GDM1 (cell line): ENCODE results near the gene MACROD2.
"Not testable (repeated sequence)": the region's sequence is repeated elsewhere in the genome, so short reads cannot be mapped to it uniquely, and the experiment has no call there.

ENCODE experiments used
- DNase-seq: peaks from one replicate; lab custom pipeline; 2025; lab: John Stamatoyannopoulos, UW

The MACROD2 gene

DNA sequence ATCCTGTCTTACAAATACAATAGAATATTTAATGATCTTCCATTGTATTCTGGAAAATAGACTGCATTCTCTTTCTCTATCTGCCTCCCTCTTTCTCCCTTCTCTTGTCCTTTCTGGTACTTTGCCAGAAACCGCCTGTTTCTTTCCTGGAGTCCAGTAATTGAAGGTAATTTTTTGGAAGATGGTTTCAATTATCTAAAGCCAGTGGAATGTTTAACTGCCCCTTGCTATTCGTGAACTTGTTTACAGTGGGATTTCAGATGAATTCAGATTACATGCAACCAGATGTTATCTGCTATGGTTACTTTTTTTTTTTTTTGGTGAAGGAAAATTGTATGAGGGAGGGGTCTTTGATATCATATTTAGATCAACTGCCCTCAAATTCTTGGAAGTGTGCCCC, 997.6 kb downstream of the MACROD2 start:
- DNase-seq: no peak

DNA sequence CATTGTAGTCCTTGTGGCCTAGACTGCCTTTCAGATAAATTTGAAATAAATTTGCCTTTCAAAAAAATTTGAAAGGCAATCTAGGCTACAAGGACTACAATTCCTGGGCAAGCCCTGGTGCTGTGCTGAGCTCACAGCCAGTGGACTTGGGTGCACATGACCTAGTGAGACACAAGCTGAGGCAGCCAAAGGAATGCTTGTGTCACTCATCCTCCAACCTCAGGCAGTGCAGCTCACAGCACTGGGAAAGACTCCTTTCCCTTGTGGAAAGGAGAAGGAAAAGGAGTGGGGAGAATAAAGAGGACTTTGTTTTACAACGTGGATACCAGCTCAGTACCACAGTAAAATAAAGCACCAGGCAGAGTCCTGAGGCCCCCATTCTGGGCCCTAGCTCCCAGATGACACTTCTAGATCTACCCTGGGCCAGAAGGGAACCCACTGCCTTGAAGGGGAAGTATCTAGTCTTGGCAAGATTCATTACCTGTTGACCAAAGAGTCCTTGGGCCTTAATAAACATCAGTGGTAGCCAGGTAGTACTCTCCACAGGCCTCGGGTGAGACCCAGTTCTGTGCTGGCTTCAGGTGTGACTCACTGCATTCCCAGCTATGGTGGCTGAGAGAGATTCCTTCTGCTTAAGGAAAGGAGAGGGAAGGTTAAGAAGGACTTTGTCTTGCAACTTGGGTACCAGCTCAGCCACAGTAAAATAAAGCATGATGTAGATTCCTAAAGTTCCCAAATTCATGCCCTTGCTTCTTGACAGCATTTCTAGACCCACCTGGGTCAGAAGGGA, 1001.8 kb downstream of the MACROD2 start:
- no peak for DNase-seq

DNA sequence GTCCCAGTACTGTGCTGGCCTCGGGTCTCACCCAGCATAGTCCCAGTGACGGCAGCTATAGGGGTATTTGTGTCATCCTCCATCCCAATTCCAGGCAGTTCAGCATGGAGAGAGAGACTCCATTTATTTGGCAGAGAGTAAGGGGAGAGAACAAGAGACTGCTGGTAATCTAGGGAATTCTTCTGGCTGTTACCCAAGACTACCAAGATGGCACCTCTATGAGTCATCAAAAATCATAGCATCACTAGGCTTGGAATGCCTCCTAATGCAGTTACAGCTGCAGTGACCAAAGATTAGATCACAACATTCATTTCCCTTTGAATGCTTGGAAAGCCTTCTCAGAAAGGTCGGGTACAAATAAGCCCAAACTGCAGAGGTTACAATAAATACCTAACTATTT, 1002.5 kb downstream of the MACROD2 start:
- no peak for DNase-seq

DNA sequence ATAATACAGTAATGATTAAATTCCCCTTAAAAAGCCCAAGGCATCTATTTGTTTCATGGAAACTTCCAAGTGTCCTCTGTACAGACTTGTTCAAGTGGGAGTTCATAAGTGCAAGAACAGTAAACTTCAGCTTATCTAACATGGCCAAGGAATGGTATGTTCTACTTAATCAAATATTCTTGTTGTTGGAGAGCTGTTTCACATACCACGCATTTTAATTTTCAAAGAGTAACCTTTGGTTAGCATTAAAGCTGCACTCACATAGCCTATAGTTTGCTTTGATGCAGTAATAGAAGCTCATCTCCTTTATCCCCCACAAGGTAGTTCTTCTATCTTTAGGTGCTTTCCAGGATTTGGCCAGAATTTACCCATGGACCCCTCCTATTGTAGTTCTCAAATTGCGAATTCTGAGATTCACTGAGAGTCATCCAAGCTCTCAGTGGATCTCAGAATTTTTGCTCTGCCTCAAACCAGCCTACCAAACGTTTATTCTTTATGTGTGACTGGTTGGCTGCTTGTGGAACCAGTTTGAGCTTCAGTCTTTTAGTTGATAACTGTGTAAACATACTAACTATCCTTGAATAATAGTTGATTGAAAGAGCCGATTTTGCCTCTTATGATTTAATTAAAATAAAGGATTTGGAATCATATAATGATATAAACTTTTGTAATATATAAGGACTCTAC, 1010.1 kb downstream of the MACROD2 start:
- DNase-seq: no peak

DNA sequence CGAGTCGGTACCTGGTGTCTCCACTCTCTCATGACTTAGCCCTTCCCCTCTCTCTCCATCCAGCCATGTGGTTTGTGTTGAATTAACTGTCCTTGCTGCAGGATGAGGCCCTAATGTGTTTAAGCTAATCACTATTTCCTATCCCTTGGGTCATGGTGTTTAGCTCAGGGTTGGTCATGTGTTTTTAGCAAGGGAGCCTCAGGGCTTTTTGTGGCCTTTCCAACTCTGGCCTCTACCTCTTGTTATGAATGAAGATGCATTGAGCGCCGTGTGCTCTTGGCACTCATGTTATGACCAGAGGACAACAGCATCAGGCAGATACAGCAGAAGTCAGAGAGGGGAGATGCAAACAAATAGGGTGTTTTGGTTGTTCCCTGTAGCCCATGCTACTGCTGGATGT, 1016.3 kb downstream of the MACROD2 start:
- DNase-seq: no peak

DNA sequence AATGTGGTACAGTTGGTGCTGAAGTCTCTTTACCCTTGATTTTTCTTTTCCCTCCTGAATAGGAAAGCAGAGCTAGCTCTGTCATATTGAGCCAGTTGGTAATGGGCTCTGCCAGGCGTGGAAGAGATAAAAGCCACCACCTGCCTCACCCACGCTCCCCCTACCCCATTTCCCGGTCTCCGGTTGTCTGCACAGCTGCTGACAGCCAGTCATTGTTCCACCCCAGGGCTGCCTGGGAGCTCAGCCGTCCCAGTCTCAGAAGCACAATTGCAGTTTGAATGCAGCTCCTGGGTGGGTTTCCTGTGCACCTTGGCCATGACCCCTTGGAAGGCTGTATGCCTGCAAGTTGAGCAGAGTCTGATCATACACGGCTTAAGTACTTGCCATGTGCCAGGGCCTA, 1017.2 kb downstream of the MACROD2 start:
- no peak for DNase-seq

DNA sequence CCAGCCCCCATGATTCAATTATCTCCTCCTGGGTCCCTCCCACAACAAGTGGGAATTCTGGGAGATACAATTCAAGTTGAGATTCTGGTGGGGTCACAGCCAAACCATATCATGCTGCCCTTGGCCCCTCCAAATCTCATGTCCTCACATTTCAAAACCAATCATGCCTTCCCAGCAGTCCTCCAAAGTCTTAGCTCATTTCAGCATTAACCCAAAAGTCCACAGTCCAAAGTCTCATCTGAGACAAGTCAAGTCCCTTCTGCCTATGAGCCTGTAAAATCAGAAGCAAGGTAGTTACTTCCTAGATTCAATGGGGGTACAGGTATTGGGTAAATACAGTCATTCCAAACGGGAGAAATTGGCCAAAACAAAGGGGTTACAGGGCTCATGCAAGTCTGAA, 1021.6 kb downstream of the MACROD2 start:
- not testable (repeated sequence) for DNase-seq

DNA sequence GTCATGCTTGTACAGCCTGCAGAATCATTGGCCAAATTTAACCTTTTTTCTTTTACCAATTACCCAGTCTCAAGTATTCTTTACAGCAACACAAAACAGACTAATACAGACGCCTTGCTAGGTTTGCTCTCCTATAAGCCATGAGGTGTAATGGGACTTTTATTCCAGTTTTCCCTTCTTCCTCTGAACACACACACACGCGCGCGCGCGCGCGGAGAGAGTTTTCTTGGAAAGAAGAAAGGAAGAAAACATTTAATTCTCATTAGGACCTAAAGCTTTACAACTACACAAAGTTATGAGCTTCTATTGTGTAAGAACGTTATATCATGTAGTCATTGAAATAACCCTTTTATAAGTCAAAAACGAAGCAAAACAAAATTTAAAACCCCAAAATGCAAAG, 1023.6 kb downstream of the MACROD2 start:
- no peak for DNase-seq

DNA sequence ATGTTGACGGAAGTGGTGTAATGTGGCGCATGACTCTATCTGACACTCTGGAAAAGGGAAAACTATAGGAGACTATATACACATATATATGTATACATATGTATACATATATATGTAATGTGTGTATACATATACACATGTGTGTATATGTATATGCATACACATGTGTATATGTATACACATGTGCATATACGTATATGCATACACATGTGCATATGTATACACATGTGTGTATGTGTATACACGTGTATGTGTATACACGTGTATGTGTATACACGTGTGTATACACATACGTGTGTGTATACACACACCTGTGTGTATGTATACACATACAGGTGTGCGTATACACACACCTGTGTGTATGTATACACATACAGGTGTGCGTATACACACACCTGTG, 1025.5 kb downstream of the MACROD2 start:
- DNase-seq: no peak

DNA sequence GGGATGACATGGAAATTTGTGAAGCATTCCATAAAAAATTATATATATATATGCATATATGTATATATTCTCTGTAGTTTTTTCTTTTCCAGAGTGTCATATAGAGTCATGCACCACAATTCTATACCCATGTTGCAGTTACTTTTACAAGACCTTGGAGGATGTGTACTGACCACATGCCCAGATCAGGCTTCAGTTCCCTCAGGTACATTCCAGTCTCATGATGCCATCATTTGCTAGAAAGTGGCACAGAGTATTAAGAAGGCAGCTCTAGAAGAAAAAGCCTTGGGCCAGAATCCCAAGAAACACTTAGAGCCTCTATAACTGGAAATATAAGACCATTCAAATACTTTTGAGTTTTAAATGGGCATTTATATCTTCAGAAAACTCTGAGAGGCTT, 1027.6 kb downstream of the MACROD2 start:
- DNase-seq: no peak

DNA sequence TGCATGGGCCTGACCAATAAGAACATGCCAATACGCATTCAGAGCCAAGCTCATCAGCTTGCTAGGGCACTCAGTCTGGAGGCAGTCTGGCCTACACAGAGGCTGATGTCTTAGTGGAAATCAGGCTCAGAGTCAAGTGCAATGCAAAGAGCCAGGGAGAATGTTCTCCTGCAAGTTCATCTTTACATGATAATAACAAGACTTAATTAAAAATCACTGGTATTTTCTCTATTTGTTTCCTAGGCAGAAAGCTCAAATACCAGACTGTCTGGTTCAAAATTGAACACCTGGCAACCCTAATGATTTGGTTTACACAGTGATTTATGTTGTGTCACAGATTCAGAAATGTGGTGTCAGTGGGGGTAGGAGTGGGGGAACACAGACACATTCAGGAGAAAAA, 1031.4 kb downstream of the MACROD2 start:
- DNase-seq: no peak

DNA sequence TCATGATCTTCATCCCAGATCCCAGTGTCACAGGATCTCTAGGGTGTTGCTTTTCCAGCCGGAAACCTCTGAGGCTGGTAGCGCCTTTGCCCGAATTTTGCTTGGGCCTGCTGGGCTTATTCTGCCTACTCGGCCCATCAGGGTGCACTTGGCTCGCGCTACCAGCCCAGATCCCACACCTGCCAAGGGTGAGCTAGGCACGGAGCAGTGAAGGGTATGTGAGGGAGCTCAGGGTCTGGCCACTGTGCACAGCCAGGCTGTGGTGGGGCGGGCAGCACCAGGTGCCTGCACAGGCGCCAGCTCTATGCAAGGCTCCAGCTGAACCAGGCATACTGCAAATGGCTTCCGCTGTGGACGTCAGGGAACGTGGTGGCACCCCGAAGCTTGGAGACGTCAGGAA, 1035.5 kb downstream of the MACROD2 start:
- DNase-seq: no peak

DNA sequence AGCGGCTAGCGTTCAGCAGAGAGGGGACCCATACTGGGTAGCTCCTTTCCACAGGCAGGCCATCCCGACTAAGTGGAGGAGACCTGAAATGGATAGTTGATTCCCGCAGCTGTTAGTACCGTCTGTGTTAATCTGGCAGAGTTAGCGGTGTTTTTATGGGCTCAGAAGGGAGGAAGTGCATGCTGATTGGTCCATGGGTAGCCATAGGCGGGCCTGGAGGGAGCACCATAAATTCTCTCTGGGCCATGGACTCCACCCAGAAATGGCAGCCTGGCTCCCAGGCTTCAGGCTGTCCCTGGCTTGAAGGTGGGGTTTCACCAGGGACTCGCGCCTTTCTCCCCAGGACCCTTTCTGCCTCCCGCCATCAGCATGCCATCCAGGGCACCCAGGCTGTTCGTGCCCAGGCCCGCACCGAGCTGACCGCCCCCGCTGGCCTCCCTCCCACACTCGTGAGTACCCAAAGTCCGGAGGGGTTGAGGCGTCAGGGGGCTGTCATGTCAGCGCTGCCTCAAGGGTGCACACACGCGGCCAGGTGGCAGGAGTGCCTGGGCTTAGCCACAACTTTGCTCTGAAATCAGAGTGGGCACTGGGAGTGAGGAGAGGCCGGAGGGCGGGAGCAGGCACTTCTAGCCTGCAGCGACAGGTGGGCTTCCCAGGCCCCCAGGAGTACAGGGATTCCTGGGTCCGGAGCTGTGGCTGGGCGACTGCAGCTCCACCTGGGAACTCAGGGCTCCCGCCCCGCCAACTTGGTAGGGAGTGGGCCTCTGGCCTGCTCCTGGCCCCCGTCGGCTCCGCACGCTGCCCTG, 1036.4 kb downstream of the MACROD2 start:
- no peak for DNase-seq

DNA sequence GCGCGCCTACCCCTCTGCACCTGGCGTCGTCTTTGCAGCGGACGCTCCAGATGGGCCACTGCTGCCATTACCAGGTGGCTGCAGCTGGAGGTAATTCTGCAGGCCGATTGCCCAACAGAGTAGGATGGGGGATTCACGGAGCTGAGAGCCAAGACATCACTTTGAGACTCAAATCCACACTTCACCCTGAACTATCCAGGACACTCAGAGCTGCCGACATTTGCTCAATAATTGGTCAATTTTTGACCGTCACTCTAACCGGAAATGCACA, 1037.0 kb downstream of the MACROD2 start:
- no peak for DNase-seq

DNA sequence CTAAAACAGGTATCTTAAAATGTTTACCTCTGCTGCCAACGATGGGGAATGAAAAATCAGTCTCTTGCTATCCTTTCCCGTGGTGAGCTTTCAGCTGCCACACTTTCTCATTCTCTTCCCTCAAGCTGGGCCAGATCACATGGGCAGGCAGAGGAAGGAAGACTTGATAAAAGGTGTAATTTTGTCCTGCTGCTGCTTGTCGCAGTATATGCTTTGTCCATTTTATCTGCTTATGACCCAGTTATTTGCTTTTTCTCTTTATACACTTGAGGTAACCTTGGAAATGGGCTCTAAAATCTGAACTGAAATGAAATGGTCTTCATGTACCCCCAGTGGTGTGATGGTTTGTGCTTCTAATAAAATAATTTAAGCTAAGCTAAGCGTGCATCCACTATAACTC, 1038.0 kb downstream of the MACROD2 start:
- no peak for DNase-seq

DNA sequence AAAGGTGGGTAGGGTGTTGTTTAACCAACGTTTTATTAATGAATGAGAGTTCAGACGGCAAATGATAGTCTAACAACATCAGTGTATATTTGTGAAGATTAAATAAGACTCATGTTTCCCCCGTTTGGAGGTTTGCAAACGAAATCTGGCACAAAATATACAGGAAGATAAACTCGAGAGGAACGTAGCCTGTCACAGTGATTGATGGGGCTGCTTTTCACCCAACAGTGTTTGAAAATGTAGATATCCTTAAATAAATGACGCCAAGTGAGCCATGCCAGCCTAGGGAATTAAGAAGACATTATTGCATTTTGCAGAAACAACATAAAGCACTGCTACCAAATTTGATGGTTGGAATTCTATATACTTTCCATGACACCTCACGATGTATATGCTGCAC, 1038.6 kb downstream of the MACROD2 start:
- DNase-seq: no peak

DNA sequence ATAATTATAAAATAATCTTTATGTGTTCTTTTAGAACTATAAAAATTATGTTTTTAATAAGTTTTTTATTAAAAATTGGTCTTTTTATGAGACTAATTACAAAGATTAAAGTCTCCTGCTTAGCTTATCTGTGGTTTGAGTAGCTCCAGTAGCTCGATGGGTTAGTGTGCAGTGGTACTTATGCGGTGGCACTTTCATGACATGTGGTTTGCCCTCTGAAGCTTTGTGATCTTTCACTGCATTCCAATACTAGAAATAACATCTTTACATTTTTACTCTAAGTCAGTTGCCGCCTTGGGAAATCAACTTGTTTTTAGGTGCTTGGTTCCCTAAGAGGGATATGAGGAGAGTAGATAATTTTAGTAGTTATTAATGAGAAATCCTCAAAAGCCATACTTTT, 1041.6 kb downstream of the MACROD2 start:
- DNase-seq: no peak

DNA sequence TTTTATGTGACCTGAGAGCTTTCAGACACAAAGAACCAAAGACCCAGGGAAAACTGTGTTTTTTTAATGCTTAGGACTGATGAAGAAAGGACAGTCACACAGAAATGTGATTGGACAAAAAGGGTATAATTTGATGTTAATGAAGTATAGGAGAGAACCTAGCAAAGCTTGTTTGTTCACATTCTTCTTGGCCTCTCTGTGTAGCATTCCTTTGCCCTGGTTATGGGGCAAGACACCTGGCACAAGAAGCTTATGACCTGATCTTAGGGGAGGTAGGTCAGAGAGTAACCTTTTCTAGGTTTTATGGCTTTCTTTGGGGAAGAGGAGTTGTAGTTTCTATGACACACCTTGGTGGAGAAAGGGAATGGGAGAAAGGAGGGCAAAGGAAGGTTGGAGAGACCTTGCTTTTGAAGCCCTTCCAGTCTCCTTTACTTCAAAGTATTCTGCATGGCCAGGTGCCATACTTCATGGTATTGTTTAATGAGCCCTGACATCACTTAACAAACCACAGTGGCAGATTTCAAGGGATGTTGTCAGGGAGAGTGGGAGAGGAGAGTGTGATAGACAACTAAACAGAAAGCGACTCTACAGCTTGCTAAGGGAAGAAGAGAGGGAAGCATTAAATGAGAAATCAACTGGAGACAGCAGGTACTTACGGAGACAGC, 1043.9 kb downstream of the MACROD2 start:
- DNase-seq: no peak

DNA sequence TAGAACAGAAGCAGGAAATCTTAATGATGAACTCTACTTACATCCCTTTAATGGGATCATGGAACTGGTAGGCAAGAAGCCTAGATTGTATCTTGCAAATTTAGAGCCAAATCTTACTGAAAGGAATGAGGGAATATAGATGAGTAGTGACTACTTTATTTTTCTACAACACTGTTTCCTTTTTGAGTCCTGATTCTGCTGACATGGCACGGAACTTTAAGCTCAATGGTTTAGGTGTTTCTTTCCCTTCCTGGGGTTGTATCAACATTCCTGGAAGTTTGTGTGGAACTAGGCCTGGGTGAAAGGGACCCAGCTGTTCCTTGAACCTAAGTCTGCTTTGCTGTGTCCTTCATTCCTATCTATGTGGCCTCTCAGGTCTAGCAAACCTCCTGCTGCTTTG, 1047.4 kb downstream of the MACROD2 start:
- DNase-seq: no peak

DNA sequence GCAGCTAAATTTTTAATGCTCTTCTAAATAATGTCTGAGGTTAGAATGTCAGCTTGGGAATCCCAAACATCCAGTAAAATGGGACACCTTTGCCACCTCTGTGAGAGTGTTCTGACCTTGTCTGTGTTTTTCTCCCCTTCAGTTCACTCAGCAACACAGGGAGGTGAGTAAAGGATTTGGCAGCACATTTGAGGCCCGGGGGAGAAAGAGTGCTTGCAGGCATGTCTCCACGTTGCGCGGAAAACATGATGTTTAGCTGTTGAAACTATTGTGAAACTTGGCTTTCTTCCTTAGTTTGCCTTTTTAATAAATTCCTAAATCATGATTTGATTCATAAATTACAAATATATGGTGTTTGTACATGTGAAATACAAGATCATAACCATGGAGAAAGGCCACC, 1049.9 kb downstream of the MACROD2 start:
- no peak for DNase-seq

DNA sequence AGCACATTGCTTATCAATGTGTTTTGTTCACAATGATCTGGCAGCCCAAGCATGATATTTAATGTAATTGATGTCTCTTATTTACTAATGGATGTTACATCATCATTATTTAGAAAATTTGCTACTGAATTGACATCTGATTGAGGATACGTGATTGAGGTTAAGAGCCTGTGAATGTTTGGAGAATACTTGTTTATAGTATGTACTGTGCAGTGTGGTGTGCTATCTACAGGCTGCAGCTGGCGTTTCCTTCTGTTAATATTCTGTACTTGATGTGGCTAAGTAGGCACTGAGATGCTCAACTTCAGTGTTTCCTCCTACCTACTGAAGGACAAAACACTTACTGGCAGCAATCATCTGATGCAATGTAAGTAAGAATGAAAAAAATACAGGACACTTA, 1051.7 kb downstream of the MACROD2 start:
- DNase-seq: no peak

DNA sequence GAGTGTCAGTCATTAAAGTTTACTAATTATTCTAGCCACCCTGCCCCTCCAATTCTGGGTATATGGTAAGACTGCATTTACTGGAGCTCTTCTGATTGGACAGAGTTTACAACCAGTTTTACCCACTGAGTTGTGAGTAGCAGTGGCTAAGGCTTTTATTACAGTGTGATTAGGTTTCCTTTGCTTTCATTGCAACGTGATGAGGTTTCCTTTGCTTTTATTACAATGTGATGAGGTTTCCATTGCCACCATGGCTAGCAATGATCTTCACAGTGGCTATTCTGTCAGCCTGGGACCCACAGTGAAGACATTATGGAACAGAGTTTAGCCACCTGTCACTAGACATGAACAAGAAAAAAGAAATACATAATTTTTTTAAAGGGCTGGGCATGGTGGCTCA, 1052.3 kb downstream of the MACROD2 start:
- no peak for DNase-seq

DNA sequence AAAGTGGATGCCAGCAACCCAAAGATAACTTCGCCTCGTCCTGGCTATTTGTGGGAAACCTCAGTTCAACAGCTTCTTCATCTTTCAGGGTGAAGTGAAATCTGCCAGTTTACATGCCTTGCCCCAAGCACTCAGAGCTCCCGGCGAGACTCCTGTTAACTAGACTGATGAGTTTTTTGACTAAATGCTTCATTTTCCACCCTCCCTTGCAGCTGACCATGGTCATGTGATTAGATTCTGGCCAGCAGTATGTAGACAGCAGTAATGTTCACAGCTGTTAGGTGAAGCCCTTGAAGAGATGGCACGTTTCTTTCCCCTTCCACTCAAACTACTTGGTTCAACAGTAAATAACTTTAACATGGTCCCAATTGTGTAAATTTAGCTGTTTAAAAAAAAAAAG, 1060.9 kb downstream of the MACROD2 start:
- DNase-seq: no peak
